Stimulated activated CD8-positive, alpha-beta memory T cell treated with anti-CD3 and anti-CD28 coated beads, Interleukin-4, amount 100 ng/mL, for 48 hours (primary cell): ENCODE data around the gene TXNDC16.
"Not testable (repeated sequence)": the region's sequence is repeated elsewhere in the genome, so short reads cannot be mapped to it uniquely, and the experiment has no call there.

Source experiments
- DNase-seq: peaks from one replicate; pipeline ENCODE4 v3.0.0-alpha.2; 2020

TXNDC16 gene, protein sequence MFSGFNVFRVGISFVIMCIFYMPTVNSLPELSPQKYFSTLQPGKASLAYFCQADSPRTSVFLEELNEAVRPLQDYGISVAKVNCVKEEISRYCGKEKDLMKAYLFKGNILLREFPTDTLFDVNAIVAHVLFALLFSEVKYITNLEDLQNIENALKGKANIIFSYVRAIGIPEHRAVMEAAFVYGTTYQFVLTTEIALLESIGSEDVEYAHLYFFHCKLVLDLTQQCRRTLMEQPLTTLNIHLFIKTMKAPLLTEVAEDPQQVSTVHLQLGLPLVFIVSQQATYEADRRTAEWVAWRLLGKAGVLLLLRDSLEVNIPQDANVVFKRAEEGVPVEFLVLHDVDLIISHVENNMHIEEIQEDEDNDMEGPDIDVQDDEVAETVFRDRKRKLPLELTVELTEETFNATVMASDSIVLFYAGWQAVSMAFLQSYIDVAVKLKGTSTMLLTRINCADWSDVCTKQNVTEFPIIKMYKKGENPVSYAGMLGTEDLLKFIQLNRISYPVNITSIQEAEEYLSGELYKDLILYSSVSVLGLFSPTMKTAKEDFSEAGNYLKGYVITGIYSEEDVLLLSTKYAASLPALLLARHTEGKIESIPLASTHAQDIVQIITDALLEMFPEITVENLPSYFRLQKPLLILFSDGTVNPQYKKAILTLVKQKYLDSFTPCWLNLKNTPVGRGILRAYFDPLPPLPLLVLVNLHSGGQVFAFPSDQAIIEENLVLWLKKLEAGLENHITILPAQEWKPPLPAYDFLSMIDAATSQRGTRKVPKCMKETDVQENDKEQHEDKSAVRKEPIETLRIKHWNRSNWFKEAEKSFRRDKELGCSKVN

DNA sequence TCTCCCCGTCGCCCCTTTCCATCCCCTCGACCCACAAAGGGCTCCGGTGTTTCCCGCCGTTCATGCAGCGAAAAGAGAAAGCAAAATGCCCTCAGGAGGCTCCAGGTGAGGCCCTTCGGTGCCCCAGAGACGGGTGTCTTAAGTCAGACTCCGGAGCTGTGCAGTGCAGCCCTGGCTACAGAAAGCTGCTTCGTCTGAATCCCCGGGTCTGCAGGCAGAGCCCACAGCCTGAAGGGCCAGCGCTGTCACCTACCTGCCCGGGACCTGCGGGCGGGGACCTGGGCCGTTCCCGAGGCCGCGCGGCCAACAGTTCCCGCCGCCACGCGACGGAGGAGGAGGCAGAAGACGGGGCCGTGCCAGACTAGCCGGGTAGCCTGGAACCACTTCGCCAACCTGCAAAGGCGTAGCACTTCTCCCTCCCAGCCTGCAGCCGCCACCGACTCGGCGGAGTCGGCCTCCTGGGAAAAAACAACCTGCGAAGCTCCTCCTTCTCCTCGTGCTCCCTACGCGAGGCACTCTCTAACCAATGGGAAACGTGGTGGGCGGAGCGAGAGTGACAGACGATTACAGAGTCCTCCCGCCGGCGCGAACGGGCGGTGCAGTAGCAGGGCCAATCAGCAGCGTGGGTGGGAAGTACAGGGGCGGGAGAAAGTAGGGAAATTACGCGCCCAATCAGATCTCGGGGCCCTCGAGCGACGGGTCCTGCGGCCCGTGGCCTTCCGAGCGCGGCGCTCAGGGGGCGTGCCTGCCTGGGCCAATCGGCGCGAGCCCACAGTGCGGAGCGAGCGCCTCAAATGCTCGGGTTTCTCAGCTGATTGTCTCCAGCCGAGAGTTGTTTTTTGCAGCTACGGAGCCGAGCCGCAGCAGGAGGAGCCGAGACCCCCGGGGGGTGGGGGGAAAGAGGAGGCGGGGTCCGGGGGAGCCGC lies at the start of gene TXNDC16, which contains the start of gene GPR137C:
TXNDC16 (minus strand) TSS at position 443 of the 926 bp plus-strand sequence. CDS start 8,948 bp downstream, outside the sequence.
GPR137C (plus strand) TSS at position 774 of the 926 bp plus-strand sequence. CDS start 312 bp downstream, outside the sequence.
- DNase-seq = peak; percentile 99

DNA sequence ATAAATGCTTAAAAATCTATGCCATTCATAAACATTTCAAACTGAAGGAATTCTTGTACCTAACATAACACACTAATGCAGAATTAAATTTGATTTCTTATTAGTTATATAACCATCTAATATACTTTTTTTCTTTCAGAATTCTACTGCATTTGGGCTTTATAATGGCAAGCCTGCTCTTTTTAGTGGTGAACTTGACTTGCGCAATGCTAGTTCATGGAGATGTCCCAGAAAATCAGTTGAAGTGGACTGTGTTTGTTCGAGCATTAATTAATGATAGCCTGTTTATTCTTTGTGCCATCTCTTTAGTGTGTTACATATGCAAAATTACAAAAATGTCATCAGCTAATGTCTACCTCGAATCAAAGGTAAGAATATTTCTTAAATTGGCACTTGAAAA lies 47.7 kb upstream of the TXNDC16 start:
- DNase-seq = no peak

DNA sequence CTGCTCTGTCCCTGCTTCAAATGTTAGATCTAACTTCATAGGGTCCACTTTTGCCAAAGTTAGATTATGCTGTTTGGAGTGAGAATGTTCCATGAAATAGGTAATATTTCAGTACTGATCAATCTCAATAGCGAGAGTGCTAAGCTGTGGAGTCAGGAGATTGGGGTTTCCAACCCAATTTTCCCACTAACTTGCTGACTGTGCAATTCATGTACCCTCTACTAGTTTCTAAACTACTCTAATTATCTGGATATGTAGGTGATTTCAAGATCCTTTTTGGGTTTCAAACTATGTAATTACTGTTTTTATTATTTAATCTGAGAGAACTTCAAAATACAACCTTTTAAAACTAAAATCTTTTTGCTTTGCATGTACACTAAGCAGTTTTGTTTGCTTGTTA lies 46.3 kb upstream of the TXNDC16 start:
- no peak for DNase-seq

DNA sequence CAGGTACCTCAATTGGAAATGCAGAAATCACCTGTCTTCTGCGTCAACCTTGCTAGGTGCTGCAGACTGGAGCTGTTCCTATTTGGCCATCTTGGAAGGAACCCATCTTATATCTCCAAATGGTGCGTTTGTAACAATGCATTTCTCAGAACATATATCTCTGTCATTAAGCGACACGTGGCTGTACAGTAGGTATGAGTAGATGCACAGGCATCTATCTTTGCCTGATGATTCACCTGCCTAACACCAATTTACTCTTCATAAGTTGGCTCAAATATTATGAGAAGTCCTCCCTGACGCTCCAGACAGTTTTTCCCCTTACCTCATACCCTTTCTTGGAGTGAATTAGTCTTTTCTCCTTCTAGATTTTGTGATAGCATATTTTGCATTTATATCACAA lies 44.6 kb upstream of the TXNDC16 start:
- no peak for DNase-seq

DNA sequence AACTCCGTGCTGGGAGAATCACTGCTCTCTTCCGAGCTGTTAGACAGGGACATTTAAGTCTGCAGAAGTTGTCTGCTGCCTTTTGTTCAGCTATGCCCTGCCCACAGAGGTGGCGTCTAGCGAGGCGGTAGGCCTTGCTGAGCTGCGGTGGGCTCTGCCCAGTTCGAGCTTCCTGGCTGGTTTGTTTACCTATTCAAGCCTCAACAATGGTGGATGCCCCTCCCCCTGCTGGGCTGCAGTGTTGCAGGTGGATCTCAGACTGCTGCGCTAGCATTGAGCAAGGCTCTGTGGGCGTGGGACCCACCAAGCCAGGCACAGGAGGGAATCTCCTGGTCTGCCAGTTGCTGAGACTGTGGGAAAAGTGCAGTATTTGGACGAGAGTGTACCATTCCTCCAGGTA lies 44.0 kb upstream of the TXNDC16 start:
- no peak for DNase-seq

DNA sequence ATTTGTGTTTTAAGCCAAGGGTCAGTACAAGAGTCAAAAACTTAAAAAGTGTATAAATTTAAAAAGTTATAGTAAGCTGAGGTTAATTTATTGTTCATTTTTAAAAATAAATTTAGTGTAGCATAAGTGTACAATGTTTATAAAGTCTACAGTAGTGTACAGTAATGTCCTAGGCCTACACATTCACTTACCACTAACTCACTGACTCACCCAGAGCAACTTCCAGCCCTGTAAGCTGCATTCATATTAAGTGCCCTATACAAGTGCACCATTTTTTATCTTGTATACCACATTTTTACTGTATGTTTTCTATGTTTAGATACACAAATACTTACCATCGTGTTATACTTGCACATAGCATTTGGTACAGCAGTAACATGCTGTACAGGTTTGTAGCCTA lies 38.0 kb upstream of the TXNDC16 start:
- DNase-seq = no peak

DNA sequence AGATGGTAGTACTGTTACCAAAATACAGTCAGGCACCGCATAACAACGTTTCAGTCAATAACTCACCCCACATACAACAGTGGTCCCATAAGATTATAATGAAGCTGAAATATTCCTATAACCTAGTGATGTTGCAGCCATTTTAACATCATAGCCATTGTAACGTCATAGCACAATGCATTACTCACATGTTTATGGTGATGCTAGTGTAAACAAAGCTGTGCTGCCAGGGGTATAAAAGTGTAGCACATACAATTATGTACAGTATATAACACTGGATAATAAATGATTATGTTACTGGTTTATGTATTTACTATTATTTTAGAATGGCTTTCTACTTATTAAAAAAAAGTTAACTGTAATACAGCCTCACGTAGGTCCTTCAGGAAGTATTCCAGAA lies 37.3 kb upstream of the TXNDC16 start:
- no peak for DNase-seq

DNA sequence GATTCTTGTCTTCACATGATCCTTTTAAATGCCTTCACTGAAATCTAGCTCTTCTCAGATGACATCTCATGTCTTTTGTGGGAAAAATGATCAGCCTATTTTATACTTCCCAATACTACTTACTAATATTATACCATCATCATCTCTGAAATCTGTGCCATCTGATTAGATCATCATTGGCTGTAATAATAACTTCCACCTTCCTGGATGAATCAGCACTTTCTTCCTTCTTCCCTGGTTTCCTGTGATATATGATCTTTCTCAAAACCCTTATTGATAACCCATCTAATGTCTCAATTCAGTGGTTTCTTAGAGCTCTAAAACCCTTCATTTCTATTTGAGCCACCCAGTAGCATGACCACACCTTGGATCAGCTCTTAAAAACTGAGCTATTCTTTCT lies 31.2 kb upstream of the TXNDC16 start:
- DNase-seq = no peak

DNA sequence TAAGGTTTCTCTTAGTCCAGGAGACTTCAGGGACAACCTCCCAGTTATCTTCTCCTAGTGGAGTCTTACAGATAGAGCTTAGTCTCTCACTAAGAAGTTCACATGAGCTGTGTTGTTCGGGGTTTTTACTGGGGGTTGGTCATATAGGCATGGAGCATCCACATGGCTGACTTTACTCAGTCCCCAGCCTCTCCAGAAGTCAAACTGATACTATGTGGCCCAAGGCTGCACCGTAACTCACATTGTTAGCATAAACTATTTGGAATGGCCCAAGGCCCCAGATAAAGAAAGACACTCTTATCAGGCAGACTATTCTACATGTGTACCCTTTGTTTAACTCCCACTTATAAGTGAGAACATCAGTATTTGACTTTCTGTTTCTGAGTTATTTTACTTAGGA lies 23.6 kb upstream of the TXNDC16 start:
- DNase-seq = no peak

DNA sequence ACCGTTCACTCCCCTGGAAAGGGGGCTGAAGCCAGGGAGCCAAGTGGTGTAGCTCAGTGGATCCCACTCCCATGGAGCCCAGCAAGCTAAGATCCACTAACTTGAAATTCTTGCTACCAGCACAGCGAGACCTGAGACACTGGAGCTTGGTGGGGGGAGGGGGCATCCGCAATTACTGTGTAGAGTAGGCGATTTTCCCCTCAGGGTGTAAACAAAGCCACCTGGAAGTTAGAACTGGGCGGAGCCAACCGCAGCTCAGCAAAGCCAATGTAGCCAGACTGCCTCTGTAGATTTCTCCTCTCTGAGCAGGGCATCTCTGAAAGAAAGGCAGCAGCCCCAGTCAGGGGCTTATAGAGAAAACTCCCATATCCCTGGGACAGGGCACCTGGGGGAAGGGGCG lies 16.1 kb upstream of the TXNDC16 start:
- DNase-seq = not testable (repeated sequence)

DNA sequence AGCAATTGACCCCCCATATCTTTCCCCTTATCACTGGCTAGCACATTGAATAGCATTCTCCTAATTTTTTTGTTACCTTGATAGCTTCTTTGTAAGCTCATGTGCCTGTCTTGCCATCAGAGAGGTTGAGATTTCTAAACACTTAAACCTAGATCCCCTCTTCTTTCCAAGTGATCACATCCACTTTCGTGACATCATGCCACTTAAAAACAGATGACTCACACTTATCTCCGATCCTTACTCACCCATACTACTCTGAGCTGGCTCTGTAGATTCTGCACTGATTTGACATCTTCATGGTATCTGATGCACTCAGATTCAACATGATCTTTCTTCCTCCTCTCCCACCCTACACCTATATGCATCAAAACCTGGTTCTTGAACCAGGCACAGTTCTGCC lies 10.8 kb upstream of the TXNDC16 start:
- no peak for DNase-seq

DNA sequence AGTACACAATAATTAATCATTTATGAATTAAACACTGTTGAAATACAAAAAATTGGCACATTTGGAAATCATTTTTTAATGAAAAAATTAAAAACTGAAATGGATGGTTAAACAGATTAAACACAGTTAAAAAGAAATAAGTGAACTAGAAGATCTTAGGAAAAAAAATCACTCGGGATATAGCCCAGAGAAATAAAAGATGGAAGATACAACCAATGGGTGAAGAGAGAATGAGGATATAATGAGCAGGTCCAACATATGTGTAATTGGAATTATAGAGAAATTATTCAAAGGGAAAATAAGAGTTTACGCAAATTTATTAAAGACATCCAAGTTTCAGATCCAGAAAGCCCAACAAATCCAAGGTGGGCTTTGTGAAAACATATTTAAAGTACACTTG lies 6.4 kb upstream of the TXNDC16 start:
- DNase-seq = no peak

DNA sequence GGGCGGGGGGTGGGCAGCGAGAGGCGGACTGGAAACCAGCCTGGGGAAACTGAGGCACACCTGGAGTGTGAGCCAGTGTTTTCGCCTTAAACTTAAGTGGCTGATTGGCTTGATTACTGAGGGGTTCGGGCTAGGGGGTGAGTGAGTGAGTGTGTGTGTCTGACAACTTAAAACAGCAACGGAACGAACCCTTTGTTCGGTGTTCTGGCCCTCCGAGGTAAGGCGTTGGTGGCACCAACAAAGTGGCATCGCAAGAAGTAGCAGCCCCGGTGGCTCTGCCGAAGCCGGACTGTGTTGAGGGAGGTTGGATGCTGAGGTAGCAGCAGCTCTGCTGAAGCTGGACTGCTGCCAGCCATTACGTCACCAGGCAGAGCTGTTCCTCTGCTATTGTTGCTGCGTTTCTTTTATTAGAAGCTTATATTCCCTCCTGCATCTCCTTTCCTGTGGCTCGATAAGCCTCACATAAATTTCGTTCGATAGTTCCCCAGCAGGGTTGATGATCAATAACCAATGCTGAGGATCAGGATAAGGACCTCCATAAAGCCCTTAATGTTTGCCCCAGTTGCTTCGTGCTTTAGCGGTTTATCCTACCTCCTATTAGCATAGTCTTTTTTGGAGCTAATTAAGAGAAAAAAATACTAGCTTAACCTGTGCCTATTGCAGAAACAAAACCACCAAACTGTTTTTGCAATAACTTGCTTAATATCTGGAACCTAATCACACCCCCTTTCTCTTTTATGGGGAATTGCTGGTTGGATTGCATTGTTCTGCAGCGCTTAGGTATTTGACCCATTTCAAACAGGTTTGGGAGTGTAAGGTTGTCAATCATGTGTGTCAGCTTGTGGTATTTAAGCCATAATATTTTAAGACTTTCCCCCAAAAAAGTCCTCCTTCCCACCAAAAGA lies 1.6 kb upstream of the TXNDC16 start:
- DNase-seq = peak; percentile 83

DNA sequence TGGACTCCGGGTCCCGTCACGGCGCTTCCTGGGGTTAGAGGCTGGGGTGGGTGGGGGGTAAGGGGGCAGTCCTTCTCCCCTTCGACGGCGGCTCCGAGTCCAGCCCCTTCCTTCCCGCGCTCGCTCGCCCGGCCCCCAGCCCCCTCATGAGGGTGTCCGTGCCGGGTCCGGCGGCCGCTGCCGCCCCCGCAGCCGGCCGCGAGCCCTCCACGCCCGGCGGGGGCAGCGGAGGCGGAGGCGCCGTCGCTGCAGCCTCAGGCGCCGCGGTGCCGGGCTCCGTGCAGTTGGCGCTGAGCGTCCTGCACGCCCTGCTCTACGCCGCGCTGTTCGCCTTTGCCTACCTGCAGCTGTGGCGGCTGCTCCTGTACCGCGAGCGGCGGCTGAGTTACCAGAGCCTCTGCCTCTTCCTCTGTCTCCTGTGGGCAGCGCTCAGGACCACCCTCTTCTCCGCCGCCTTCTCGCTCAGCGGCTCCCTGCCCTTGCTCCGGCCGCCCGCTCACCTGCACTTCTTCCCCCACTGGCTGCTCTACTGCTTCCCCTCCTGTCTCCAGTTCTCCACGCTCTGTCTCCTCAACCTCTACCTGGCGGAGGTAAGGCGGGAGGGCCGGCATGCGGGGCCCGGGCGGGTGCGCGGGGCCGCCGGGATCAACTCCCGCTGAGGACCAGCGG lies 831 bp upstream of the TXNDC16 start:
- DNase-seq = peak; percentile 54

DNA sequence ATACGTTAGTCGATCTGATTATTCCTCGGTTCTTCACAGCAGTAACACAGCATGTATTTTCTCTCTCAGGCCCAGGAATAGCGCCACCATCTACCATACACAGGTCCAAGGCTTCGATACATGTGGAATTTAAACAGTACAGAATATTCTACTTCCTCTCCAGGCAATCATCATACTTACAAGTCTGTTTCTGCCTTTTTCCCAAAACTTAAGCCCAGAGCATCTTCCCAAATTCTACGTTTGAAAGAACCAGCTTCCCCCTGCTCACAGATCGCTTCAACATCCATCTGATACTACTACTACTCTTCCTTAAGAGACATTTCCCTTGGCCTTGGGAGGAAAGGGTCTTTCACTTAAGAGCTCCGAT lies 626 bp downstream of the TXNDC16 start:
- DNase-seq = no peak

DNA sequence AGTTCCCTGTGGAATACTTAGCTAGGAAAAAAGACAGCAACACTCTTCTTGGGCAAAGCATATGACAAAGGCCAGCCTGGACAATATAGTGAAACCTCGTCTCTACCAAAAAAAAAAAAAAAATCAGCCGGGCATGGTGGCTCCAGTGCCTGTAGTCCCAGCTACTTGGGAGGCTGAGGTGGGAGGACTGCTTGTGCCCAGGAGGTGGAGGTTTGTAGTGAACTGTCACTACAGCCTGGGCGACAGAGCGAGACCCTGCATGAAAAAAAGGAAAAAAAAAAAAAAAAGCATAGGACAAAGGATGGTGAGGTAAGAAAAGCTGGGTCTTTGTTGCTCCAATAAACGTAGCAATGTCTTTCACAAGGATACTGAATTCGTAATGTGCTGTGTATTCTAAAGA lies 1.1 kb downstream of the TXNDC16 start:
- DNase-seq = no peak

DNA sequence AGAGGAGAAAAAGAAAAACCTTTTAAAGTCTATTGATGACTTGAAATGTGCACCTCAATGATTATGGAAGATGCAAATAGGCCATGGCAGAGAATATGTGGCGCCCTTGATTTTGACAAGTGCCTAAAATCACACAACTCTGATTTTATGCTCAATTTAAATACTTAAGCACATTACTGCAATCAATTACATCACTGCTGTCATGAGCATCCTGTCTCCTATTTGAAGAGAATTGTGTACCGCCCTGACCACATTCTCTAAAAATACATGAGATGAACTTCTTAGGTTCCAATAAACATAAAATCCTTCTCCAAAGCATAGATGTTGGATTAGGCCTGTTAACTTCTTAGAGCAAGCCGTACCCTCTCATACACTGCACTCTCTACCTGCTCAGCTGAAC lies 1.6 kb downstream of the TXNDC16 start:
- no peak for DNase-seq

DNA sequence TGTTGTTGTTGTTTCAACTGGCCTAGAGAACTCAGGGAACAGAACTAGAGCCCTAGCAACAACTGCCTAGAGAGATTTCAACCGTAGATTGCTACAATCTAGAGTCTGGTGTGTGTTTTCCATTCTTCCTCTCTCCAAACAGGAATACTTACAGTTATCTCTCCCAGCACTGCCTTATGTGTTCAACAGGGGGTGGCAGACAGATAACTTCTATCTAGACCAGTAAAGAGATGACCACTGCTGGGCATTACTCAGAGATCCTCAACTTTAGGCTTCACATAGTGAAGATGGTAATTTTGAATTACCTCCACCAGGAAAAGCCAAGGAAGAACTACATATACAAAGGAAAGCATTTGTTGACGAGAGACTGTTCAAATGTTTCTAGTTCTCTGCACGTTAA lies 4.8 kb downstream of the TXNDC16 start:
- no peak for DNase-seq

DNA sequence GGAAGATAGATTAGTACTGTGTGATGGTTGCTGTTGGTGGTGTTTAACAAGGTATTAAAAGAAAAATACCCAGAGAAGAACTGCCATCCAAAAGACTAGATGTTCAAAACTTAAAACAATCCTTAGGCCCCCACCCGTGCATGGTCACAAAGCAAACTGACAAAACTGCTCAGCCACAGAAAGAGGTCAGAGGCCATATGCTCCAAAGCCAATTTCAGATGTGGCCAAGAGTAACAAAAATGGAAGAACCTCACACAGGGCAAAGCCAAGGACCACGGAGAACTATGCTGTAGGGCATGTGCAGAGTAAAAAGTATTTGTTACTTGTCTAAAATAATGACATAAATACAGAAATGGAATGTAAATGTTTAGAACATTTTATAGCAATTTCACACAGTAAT lies 5.3 kb downstream of the TXNDC16 start:
- DNase-seq = no peak

DNA sequence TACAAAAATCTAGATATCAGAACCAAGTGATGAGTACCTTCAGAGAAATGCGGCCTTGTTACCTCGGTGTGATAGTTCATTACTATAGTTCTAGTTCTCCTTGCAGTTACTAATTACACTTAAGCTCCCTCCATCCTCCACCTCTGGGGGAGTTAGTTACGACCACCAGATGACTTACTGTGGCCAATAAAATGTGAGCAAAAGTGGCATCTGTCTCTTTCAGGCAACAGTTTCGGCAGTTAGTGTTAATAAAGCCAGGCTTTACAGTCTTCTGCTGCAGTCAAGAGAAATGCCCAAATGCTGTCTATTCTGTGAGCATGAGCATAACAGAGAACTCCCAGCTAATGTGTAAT lies 6.0 kb downstream of the TXNDC16 start:
- no peak for DNase-seq

DNA sequence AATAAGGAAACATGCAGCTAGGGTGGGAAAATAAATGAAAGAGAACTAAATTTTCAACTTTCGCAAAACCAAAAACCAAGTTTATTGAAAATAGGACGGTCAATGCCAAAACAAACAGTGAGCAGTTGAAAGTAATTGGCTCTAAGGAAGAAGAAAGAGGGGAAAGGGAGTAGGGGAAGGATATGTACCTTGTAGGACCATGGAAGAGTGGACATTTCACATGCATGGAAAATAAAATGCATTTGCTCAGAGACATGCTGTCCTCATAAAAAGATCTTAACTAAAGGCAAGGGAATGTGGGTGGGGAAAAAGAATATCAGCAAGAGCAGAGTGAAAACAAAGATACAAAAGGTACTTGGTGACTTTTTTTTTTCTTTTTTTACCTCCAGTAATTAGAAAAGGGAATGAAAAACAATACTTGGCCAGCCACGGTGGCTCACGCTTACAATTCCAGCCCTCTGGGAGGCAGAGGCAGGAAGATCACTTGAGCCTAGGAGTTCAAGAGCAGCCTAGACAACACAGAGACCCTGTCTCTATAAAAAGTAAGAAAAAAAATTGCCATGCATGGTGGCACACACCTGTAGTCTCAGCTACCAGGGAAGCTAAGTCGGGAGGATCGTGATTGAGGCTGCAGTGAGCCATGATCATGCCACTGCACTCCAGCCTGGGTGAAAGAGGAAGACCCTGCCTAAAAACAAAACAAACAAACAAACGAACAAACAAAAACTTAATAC lies 6.6 kb downstream of the TXNDC16 start:
- DNase-seq = no peak
